DMS79 treated with DMSO at 0.1 percent for 48 hours (cell line): ENCODE results near the gene PDZD7.

Experiments
- DNase-seq: peaks from one replicate; lab custom pipeline; 2025; lab: John Stamatoyannopoulos, UW

The PDZD7 gene

DNA sequence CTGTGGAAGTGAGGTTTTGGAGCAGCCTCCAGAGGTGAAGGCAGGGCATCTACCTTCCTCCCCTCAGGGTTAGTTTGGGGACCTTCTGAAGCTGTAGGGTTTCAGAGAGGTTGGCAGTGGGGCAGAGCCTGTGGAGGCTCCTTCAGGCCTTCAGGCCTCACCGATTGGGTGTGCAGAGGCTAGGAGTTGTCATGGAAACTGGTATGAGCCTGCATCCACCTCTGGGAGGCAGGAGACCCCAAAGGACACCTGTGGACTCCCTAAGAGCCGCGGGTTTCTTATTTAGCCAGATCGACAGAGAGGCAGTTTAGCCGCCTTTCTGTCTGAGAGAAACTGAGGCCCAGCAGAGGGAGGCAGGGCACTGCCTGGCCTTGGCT, 29.3 kb downstream of the PDZD7 start:
- no peak for DNase-seq

DNA sequence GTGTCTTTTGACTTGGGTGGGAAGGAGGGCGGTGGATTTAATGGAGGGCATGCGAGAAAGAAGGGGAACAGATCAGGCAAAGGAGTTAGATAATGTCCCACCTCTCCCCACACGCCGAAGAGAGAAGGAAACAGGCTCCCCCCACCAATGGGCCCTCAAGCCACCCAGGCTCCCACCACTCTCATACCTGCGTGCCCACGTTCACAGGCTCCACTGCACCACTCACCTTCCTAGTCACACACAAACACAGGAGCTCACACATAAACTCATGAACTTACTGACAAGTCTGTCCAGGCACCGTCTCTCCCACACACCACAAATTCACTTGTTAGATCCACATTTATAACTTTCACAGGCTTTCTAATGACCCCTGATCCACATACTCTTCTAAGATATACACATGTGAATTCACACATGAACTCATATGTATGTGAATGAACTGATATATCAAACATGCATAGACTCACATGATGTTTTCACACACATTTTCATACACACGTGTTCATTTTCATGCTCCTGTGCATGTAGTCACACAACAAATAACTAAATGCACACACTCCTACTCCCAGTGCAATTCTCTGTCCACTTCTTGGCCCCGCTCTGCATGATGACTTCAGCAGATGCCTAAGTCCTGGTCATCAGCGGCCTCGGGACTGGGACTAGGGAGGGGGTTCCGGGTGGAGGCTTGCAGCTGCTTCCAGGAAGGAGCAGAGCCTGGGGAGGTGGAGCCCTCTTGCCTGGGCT, 29.8 kb downstream of the PDZD7 start:
- no peak for DNase-seq

DNA sequence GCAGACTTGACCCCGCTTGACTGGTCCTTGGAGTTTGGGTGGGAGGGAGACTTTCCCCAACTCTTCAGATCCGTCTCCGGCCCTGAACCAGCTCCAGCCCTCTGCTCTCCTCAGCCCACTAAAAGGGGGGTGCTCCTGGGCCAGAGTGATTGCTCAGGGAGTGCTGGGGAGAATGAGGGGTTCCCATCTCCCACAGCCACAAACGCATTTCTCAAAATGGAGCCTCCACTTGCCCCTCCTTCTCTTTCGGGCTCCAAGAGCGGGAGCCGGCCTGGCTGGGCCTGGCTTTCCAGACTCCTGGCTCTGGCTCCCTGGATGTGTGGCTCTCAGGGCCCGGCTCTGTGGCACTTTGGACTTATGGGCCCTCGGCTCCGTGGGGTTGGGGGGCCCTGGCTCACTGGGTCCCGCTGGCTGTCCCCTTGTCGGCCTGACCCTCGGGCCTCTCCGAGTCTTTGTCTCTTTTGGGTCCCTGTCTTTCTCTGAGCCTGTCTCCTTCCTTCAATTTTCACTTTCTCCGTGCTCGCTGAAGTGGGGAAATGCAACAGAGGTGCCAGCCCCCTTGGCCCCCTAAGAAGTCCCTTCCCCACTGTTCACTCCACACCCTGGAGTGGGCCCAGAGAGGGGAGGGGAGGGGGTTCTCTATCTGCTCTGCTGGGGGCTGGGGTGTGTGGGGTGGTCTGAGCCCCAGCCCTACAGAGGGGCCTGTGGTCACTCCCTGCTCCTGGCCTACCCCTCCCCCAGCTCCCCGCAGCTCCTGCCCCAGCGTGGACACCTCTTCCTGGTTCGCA, 30.6 kb downstream of the PDZD7 start:
- DNase-seq, result peak; percentile 4

DNA sequence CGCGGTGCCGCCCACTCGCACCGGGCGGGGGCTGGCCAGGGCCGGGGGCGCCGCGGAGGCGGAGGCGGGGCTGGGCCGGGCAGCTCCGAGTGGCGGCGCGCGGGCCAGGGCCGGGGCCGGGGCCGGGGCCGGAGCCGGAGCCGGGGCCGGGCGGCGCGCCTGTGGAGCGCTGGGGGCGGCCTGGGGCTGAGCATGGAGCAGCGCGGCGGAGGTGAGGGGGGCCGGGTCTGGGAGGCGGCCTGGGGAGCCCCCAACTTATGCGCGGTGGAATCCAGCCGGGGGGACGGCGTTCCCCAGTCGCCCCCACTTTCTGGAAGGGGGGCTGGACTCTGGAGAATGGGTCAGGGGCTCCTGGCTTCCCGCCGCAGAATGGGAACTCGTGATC, 31.2 kb downstream of the PDZD7 start, which contains the start of gene LZTS2:
TSS of gene LZTS2 (plus strand) at position 67 of the 385 bp plus-strand sequence. CDS start 2,731 bp downstream, outside the sequence.
- DNase-seq, result no peak

DNA sequence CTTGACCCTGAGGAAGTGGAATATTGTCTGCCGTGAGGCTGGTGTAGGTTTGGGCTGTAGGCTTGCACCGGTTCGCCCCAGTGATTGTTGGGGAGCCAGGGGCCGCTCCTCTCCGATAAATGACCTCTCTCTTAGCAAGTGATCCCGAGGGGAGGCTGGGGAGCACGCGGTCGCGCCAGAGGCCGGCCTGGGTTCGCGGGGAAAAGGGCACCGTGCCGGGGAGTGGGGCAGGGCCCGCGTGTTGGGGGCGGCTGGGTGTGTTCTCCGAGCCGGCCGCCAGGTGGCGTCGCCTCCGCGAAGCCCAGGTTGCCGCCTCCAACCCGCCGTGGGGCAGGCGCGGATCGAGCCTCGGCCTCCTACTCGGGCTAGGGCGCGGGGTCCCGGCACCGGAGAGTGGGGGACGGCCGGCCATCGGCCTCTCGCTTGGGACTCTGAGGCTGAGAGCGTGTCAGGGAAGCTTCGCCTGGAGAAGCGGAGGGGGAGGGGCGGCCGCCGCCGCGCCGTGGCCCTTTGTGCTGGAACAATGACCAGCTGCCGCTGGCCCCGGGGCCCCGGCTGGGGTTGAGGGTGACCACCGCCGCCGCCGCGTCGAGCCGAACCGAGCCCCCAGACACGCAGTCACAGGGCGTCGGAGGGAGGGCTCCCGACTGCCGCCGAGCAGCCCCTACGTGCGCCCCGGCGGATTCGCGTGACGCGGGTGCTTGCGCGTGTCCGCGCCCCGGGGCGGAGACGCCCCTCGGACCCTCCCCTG, 31.8 kb downstream of the PDZD7 start:
- DNase-seq, result peak; percentile 14

DNA sequence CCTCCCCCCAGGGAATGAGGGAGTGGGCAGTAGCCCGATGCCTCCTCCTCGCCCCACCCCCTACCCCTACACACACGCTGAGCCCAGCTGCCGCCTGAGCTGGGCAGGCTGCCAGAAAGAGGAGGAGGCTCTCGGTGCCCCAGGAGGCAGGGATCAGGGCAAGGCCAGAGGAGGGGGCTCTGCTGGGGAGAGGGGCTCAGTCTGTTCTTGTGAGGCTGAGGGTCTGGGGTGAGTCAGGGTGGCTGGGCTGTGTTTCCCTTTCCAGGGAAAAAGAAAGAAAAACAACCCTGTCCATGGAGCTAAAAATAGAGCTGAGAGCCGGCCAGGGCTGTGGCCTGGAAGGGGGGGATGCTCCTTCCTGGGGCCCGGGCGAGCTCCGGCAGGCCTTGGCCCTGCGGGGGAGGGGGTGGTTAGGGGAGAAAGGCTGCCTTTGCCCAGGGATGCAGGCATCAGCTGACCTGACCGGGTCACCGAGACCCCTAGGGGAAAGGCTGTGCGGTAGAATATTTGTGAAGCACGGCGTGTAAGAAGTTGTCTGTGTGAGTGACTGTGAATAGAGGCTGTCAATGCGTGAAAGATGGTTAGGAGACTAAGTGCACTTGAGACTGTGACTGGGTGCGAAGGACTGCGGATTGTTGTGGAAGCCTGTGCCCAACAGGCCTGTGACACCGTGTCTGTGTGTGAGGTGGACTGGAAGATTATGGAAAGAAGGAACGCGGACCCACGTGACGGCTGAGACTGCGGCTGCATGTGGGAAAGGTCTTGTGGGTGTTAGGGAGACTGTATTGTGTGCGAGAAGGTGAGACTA, 32.5 kb downstream of the PDZD7 start:
- peak; percentile 74 for DNase-seq

DNA sequence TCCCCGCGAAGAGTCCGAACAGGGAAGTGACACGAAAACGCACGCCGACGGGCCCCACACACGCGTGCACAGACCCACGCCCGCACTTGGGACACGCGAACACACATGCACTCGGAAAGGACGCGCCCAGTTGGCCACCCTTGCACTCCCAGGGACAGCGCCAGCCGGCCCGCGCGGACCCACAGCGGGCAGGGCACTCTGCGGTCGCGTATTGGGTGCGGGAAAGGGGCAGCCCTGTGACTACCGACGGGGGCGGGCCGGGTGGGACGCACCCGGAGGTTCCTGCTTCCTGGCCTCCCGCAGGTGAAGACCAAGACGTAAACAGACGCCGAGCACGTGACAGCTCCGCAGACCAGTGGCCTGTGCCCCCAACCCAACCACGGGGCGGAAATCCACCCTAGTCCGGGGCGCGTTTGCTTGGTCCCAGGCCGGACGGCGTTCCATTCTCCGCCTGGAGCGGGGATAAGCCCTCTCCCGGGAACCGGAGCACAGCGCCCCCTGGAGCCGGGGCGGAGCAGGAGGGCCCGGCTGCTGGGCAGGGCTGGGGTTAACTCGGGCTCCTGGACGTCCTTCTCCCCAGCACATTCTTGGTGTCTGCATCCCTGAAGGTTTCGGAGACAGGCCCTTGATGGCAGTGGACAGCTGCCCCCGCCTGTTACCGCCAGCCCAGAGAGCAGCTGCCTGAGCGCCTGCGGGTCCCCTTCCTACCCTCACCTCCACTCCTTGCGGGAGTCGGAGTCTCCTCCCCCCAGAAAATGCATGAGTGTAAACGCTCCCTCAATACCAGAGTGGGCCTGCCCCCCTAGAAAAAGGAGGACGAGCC, 33.4 kb downstream of the PDZD7 start:
- peak; percentile 28 for DNase-seq

DNA sequence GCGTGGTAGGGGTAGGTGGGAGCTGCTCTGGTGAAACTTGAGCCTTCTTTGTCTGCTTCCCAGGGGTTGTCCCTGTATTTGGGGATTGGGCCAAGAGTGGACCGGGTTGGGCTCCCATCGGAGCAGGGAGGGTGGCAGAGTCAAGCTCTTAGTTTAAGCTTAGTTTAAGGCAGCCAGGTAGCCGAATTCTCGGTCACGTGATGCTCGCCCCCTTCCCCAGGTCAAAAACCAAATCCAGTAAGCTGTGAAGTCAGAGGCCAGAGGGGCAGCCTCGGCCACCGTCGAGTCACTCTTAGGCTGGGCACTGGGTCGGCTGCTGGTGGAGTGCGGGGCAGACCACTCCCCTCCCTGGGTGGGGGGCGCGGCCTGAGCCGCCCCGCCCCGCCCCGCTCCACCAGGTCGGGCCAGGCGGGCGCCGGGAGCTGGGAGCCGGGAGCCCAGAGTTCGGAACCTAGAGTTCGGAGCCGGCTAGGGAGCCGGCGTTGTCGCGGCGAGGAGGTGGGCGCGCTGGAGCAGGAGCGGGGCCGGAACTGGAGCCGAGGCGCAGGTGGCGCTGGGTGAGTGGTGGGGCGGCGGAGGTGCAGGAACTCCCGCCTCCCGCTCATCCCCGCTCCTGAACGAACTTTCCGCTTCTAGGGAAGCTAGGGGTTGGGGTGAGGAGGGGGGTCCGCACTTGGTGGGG, 34.1 kb downstream of the PDZD7 start:
- DNase-seq, result peak; percentile 2

DNA sequence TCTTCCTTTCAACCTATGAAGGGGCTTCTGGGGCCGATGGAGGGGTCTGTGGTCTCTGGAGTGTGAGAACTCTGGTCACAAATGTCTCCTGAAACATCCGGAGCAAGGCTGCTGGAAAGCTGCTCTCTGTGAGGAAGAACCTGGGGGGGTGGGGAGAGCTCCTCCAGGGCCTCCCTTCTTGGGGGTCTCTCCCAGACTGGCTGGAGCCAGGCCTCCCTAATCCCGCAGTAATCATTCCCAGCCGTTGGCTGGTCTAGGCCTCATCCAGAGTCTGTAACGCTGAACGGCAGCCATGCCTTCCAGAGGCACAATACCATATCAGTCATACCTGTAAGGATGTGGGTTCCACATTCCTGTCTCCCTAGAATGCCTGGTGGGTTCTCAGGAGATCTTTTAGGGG, 35.7 kb downstream of the PDZD7 start:
- no peak for DNase-seq

DNA sequence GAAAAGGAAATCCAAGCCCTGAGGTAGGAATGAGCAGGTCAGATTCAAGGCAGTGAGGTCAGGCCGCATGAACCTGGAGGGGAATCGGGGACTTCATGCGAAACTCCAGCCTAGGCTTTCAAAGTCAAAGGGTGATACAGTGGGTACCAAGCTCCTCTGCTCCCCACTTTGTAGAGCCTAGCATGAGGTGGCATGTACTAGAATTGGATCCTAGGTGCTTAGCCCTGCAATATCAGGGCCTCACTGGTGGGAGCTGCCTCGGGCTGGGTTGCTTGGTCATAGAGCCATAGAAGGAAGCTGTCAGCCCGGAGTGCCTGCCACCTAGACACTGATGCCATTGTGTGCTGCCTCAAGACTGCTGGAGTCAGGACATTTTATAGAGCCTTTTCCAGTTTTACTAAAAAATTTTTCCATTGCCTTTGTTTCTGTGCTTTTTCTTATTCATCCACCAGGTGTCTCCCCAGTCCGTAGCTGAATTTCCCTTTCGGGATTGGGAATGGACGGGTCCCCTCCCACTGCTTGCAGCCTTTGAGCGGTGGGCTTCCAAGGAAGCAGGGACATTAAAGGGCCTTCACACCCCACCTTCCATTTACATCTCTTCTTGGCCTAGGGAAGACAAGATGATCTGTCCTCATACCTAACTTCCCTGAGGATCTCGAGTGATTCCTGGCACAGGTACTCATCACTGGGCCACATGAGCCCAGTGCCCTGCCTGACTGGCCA, 36.8 kb downstream of the PDZD7 start:
- DNase-seq, result no peak

DNA sequence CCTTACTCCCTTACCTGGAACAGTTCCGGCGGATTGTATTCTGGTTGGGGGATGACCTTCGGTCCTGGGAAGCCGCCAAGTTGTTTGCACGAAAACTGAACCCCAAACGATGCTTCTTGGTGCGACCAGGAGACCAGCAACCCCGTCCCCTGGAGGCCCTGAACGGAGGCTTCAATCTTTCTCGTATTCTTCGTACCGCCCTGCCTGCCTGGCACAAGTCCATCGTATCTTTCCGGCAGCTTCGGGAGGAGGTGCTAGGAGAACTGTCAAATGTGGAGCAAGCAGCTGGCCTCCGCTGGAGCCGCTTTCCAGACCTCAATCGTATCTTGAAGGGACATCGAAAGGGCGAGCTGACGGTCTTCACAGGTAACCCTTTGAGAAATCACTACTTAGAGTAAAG, 41.8 kb downstream of the PDZD7 start:
- no peak for DNase-seq

DNA sequence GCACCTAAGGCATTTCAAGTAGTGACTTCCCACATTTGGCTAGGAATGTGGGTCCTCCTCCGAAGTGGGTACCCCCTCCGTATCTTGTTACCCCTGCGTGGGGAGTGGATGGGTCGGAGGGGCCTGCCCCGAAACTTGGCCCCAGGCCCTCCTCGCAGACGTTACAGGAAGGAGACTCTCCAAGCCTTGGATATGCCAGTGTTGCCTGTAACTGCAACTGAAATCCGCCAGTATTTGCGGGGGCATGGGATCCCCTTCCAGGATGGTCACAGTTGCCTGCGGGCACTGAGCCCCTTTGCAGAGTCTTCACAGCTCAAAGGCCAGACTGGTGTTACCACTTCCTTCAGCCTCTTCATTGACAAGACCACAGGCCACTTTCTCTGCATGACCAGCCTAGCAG, 42.8 kb downstream of the PDZD7 start:
- no peak for DNase-seq

DNA sequence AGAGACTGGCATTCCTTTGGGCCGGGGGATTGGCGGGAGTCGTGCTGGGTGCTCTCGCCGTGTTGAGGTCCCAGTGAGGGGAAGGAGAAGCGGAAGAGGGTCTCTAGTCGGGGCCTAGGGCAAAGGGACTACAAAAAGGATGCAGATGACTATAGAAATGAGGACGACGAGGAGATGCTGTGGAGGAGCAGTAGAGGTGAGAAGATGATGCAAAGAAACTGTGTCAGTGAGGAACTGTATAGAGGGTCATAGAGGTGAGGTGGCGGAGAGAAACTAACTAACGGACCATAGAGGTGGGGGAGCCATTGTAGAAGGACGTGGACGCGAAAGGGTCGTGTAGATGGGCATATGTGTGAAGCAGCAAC, 43.3 kb downstream of the PDZD7 start:
- no peak for DNase-seq

DNA sequence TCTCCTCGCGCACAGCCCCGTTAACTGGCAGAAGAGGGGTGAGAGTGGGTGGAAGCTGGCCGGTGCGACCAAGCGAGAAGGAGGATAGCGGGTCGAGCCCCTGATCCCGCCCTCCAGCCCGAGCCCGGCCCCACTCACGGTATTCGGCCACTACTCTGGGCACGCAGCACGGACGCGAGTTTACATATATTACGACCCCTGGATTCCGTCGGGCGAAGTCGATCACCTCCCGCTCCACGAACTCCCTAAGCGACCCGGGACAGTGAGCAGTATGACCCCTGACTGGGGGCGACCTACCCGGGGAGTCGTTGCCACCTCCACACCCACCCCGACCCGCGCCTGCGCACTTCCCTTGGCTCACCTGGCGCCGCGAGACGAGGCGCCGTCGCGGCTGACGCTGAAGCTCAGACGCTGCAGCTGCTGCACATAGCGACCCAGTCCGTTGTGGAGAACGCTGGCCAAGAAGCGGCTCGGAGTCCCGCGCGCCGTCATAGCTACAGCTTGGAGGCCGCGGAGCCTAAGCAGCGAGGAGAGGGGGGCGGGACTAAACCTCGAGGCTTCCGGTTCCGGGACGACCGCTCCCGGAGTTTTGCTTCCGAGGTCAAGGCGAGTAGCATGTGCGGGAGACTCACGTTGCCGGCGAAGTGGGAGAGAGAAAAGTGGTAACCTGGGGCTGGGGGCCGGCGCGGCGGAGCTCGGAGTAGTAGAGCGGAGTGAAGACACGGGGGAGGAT, 43.8 kb downstream of the PDZD7 start, which contains the start of the genes MRPL43 and TWNK:
TSS of gene MRPL43 (minus strand) at position 546 of the 733 bp plus-strand sequence. CDS start at position 492, 54 bp downstream.
TSS of gene TWNK (plus strand) at position 592 of the 733 bp plus-strand sequence. CDS start 668 bp downstream, outside the sequence.
- DNase-seq, result peak; percentile 3

DNA sequence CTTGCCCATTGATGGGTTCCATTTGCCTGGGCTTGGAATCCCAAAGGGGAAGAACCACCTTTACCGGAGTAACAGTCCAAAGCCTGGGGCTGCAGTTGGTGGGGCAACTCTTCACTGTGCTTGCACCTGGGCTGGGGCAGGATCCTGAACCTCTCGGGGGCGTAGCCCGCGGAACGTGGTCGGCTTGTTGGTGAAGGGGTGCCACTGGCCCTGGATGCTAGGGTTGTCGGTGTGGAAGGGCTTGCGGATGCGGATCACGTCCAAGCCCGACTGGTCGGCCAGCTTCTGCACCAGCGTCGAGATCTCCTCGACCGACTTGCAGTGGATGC, 44.3 kb downstream of the PDZD7 start:
- no peak for DNase-seq

DNA sequence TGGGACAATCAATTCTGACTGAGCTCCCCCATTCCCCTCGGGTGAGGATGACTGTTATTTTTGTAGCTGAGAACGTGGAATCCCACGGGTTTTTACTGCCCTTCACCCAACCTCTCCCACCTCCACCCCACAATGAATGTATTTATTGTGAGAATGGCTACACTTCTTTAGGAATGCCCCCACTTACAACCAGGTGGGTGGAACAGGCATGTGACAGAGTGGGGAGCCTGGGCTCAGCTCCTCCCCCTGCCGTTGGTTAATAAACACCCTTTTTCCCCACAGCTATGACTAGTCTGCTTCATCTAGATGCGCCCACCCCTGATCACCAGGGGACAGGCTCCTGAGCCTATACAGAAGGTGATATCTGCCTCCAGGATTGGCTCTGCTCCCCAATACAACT, 45.6 kb downstream of the PDZD7 start:
- DNase-seq, result no peak

DNA sequence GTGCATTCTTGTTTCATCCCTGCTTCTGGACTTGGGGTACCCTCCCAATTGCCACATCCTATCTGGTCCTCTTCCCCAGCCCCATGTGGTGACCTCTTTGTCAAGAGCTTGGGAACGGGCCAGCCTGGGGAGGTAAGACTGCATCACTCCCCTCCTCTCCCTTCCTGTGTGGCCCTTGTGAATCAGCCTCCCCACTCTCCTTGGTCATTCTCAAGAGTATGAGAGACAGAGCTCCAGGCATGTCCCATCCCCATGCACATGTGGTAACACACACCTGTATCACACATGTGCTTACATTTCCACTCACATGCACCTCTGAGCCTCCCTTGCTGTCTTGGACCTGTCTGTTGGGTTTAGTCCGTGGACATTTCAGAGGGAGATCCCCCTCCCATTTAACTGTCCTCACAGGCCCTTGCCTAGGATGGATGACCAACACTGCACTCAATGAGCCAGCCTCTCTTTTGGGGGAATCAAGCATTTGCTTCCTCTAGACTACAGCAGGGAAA, 46.2 kb downstream of the PDZD7 start:
- DNase-seq, result no peak

DNA sequence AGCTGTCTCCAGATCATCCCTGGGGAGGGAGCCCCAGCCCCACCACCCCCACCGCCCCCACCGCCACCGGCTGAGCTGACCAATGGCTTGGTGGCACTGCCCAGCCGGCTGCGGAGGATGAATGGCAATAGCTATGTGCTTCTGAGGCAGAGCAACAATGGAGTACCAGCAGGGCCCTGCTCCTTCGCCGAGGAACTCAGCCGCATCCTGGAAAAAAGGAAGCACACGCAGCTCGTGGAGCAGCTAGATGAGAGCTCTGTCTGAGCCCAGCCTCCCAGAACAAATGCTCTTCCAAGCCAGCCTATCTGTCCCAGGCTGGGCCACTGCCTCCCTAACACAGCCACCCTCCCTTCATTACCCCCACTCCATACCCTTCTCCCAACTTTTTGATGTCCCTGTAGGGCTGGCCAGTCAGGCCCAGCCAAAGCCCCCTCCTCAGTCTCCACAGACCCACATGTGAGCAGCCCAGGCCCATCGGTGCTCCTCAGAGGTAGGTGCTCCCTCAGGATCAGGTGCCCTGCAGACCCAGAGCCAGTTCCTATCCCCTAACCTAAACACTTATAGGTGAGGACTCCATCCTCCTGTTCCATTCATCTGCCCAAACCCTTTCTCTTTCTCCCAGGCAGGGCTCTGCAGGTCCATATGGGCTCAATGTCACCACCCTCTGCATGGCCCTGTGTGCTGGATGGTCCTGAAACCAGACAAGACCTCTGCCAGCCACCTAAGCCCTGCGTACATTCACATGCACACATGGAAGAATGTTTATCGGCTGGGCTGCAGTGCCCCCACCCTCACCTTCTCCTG, 46.9 kb downstream of the PDZD7 start:
- DNase-seq, result no peak
